AG04449 (cell line): Measurements from ENCODE around the gene KIAA0319L.

ENCODE experiments used
- CTCF ChIA-PET: fragments of 350-600 bp; formaldehyde crosslinking; extraction: SDS; loops from one replicate; lab custom pipeline; 2021; ENCODE audit warnings: antibody characterized with exemption; lab: Yijun Ruan, JAX
- POLR2A ChIA-PET: fragments of 400-600, 350-600 bp; formaldehyde crosslinking; extraction: SDS; loops from one replicate; lab custom pipeline; 2020; ENCODE audit warnings: antibody characterized with exemption, inconsistent platforms; lab: Yijun Ruan, JAX
- DNase-seq: peaks from one replicate; pipeline ENCODE4 v3.0.0-alpha.2; 2010; ENCODE audit warnings: low read depth, low spot score
- H3K4me3 ChIP-seq: 2 replicates; pipeline ENCODE4 v1.5.1; 2011; ENCODE audit warnings: low read depth, mild to moderate bottlenecking, control low read depth, low read length
- TF ChIP-seq, protein P1 (sequence below): IDR thresholded peaks from one replicate; pipeline ENCODE4 v1.5.1; 2011; ENCODE audit warnings: mild to moderate bottlenecking, moderate library complexity, low read length, control low read depth, inconsistent platforms; ENCODE audit not compliant: insufficient read depth; ENCODE audit errors: missing control alignments

KIAA0319L gene

DNA sequence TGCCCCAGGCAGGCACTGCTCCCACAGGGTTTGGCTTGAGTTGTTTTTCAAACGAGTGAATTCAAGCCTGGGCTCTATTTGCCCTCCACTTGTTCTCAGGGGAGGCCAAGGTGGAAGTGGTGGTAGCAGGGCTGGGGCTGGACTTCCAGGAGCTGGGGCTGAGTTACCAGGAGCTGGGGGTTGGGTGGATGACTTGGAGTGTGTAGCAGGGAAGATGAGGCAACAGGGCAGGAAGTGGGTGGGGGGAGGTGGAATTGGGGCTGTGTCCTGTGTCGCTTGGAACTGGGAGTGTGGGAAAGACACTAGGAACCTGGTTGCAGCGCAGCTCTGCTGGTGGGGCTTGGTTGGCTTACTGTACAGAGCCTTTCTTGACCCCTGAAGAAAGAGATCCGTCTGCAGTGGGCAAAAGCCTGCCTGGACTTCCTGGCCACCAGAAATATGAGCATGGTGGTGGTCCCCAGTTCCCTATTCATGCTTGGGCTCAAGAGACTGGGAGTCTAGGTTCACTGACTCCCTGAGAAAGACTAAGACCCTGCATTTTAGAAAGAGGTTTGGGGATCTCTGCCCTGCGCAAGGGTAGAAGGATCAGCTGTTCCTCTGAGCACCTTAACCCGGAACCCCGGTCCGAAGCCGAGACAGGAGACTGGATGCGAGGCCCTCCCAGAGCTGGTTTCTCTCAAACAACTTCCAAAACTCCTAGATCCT, 19.0 kb upstream of the KIAA0319L start:
- TF ChIP-seq, protein P1, sequence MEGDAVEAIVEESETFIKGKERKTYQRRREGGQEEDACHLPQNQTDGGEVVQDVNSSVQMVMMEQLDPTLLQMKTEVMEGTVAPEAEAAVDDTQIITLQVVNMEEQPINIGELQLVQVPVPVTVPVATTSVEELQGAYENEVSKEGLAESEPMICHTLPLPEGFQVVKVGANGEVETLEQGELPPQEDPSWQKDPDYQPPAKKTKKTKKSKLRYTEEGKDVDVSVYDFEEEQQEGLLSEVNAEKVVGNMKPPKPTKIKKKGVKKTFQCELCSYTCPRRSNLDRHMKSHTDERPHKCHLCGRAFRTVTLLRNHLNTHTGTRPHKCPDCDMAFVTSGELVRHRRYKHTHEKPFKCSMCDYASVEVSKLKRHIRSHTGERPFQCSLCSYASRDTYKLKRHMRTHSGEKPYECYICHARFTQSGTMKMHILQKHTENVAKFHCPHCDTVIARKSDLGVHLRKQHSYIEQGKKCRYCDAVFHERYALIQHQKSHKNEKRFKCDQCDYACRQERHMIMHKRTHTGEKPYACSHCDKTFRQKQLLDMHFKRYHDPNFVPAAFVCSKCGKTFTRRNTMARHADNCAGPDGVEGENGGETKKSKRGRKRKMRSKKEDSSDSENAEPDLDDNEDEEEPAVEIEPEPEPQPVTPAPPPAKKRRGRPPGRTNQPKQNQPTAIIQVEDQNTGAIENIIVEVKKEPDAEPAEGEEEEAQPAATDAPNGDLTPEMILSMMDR: no peak
- no peak overlapping the region for H3K4me3 ChIP-seq
- ChIA-PET POLR2A (no interaction called here), CTCF (interaction anchor here (1.4 to 13.4 kb wide), 3 partner anchors 11 to 150 kb away, joined by 3 to 657 read pairs (median 4); no protein-coding TSS in a partner anchor)
- DNase-seq: no peak

DNA sequence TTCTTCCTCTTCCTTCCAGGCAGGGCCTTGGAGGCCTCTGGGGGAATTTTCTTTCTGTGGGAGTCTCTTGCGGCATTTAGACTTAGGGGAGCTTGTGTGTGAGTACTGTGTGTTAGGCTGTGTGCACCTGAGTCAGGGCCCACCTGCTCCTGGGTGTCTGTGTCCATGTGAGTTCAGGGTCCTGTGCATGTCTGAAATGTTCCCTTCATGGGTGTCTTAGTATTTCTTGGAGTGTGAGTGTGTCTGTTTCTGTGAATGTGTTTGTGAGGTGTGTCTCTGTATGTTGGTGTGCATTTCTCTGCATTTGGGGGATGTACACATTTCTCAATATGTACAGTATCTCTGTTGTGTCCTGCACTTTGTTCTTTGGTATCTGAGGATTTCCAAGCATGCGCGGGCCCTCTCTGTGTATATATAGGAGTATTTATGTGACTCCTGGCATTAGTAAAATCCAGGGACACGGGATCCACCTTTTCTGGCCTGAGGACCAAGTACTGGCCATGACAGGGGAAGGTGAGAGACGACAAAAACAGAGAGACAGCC, 18.3 kb upstream of the KIAA0319L start:
- ChIA-PET CTCF (interaction anchor here (0.9 to 13.4 kb wide), 4 partner anchors 10 to 151 kb away, joined by 3 to 657 read pairs (median 4); no protein-coding TSS in a partner anchor), POLR2A (no interaction called here)
- DNase-seq: no peak
- no peak overlapping the region for H3K4me3 ChIP-seq
- TF ChIP-seq, protein P1: no peak

DNA sequence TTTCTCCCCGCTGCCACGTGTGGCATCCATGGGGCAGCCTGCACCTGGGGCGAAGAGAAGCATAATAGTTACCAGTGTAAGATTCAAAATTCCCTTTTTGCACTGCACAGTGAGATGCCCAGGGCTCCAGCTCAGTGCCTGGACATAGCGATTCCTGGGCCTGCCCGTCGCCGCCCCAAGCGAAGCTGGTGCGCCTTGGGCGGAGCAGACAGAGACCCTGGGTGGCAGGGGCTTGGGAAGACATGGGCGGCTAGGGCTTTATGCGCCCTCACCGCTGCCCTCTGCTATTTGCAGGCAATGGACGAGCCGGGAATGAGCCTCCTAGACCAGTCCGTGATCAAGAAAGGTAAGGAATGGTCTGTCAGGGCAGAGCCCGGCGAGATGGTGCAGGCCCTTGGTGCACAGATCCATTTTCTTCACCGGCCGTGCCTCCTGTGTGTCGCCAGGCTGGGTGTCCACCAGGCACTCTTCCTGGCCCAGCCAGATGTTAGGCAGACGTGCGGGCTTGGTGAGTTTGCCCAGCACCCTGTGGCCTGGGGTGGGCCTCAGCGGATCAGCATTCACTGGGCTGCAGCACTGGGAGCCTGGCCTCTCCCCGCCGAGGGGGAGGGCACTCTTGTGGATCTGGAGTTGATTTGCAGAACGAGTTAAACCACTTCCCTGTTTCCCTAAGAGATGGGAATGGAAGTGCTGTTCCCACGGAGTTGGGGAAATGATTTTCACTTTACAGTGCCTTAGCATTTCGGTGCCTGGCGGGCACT, 17.6 kb upstream of the KIAA0319L start:
- no peak overlapping the region for H3K4me3 ChIP-seq
- TF ChIP-seq, protein P1: no peak
- CTCF ChIA-PET: interaction anchor here (0.9 to 13.4 kb wide), 3 partner anchors 10 to 151 kb away, joined by 4 to 657 read pairs (median 4); no protein-coding TSS in a partner anchor
- POLR2A ChIA-PET: no interaction called here
- no peak for DNase-seq

DNA sequence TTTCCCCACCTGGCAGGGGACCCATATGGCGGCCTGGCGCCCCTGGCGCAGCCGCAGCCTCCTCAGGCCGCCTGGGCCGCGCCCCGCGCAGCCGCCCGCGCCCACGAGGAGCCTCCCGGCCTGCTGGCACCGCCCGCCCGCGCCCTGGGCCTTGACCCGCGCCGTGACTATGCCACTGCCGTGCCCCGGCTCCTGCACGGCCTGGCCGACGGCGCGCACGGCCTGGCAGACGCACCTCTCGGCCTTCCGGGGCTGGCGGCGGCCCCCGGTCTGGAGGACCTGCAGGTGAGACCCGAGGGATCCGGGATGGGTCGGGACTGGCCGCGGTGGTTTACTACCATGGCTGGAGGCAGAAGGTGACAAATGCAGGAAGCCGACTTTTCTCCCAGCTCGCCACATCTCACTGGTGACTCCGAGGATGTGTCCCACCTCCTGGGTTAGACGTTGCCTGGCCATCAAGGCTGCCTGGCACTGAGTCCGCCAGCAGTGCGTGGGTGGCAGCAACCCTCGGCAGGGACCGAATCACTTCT, 17.0 kb upstream of the KIAA0319L start:
- H3K4me3 ChIP-seq: no peak overlapping the region
- no peak for DNase-seq
- CTCF ChIA-PET: interaction anchor here (1.4 to 13.4 kb wide), 4 partner anchors 10 to 201 kb away, joined by 3 to 657 read pairs (median 50); partner anchors contain the start of gene C1orf216
- TF ChIP-seq, protein P1: no peak
- POLR2A ChIA-PET: no interaction called here

DNA sequence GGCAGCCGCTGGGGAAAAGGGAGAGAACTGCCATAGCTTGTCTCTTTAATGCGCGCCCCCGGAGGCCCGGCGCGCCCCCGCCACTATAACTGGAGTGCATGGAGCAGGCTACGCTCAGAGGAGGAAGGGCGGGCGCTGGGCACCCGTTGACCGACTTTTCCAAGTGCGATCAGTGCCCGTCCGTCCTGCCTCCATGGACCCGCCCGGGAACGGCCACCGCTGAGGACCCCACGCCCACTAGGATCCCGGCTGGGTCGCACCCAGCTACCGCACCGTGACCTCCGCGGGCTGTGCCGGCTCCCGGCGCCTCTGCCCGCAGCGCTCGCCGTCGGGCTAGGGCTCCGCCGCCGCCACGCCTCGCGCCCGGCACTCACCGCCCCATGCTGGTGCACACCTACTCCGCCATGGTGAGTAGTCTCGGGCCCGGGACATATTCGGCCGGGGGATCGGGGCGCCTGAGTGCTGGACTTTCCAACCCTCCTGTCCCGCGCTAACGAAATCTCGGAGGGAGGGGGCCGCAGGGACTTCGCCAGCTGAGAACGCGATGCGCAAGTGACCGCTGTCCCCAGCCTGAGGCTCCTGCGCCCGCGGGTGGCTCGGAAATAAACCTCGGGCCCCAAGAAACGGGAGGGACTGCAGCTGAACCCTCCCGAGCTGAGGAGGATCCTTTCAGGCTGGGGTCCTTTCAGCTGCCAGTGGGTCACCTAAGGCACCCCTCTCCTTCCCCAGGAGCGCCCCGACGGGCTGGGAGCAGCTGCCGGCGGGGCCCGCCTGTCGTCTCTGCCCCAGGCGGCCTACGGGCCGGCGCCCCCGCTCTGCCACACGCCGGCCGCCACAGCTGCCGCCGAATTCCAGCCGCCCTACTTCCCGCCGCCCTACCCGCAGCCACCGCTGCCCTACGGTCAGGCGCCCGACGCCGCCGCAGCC, 16.3 kb upstream of the KIAA0319L start, which contains the start of gene TFAP2E:
TSS of gene TFAP2E (plus strand) at position 117 of the 927 bp plus-strand sequence. CDS start at position 381, 264 bp downstream.
- TF ChIP-seq, protein P1: no peak
- DNase-seq: no peak
- ChIA-PET POLR2A (interaction anchor here (0.8 kb wide), 1 partner anchor 144 kb away, joined by 3 read pairs; no protein-coding TSS in a partner anchor), CTCF (interaction anchor here (0.9 to 13.4 kb wide), 9 partner anchors 9 to 204 kb away, joined by 3 to 657 read pairs (median 10); partner anchors contain the start of genes C1orf216 and CLSPN)
- peak within 1 kb of the TSS; percentile 61 for H3K4me3 ChIP-seq
